Heart left ventricle (tissue), 16 donors: ENCODE results near the gene ACCSL. TPM values are rescaled to one million over a fixed set of nuclear protein-coding genes. Genes with fewer than 3 reads are reported as not detected.

Source experiments
- ATAC-seq, 4 donors: fragments of 200-7000 bp; cut with Tn5 transposase; one replicate each; pipeline ENCODE4 v1.9.1; 2020 to 2022; ENCODE audit warnings: moderate library complexity in 4 of 4, mild to moderate bottlenecking in 3 of 4, moderate number of reproducible peaks in 1 of 4
- DNase-seq, 5 donors: peaks; one replicate each; pipeline ENCODE4 v3.0.0-alpha.2; 2020
- H3K27ac ChIP-seq, 12 donors: fragments of 200-600 bp; sonication (generic) in 4 of 12; one replicate each; pipeline versions ENCODE4 v1.5.0 to v1.8.0; 2016 to 2022; ENCODE audit warnings: mild to moderate bottlenecking in 2 of 12
- H3K27me3 ChIP-seq, 9 donors: fragments of 200-600 bp; sonication (generic) in 2 of 9; one replicate each; pipeline versions ENCODE4 v1.5.1 to v1.8.0; 2016 to 2022; ENCODE audit warnings: mild to moderate bottlenecking in 3 of 9
- H3K36me3 ChIP-seq, 9 donors: fragments of 200-600 bp; sonication (generic) in 2 of 9; one replicate each; pipeline versions ENCODE4 v1.5.0 to v1.8.0; 2018 to 2022; ENCODE audit warnings: mild to moderate bottlenecking in 2 of 9
- H3K4me1 ChIP-seq, 12 donors: fragments of 200-600 bp; sonication (generic) in 4 of 12; one replicate each; pipeline versions ENCODE4 v1.5.0 to v1.8.0; 2016 to 2022; ENCODE audit warnings: mild to moderate bottlenecking in 3 of 12
- H3K4me3 ChIP-seq, 12 donors: fragments of 200-600 bp; sonication (generic) in 4 of 12; one replicate each; pipeline versions ENCODE4 v1.5.0 to v1.8.0; 2017 to 2022; ENCODE audit warnings: mild to moderate bottlenecking in 9 of 12, moderate library complexity in 4 of 12
- H3K9me3 ChIP-seq, 12 donors: fragments of 200-600 bp; sonication (generic) in 4 of 12; one replicate each; pipeline versions ENCODE4 v1.5.0 to v1.8.0; 2016 to 2022; ENCODE audit warnings: mild to moderate bottlenecking in 1 of 12
- CTCF ChIP-seq, 12 donors: fragments of 200-600 bp; sonication (generic) in 4 of 12; IDR thresholded peaks; one replicate each; pipeline versions ENCODE4 v1.5.0 to v1.8.0; 2018 to 2022; ENCODE audit warnings: antibody characterized with exemption in 12 of 12, mild to moderate bottlenecking in 5 of 12
- POLR2A ChIP-seq, 2 donors: fragments of 450-650 bp; IDR thresholded peaks; one replicate each; pipeline ENCODE4 v1.6.1; 2017; ENCODE audit warnings: antibody characterized with exemption in 2 of 2, mild to moderate bottlenecking in 2 of 2, moderate library complexity in 2 of 2
- WGBS, 4 donors: extraction: QIAGEN DNeasy Blood & Tissue Kit in 2 of 4; methylation state at CpG; one replicate each; pipeline versions ENCODE4 v1.1.5 to v1.1.7; 2013 to 2018; 5-methylcytosine and 5-hydroxymethylcytosine counted together
- intact Hi-C, 10 donors: fragments of 100-400 bp; cut with DNase I; formaldehyde crosslinking; loops; one replicate each; pipeline versions ENCODE4 v1.11.1 to v1.14.2; 2022
- polyA plus RNA-seq, 2 donors: library from polyadenylated mRNA; stranded (reverse); fragments of 200-250 nt; gene quantifications; one replicate each; pipeline ENCODE4 v1.2.3, GENCODE V29; 2013
- total RNA-seq, 9 donors: library from RNA; depleted of rRNA in 2 of 9; stranded (reverse); fragments of >200 nt in 2 of 9; fragmentation: NEBNext Ultra II Directional in 3 of 9; extraction: Animal tissue kit (Norgen Biotek cat#: 25700) in 3 of 9; gene quantifications; one replicate each; pipeline versions ENCODE4 v1.1.0 to v1.2.4, GENCODE V29; 2016 to 2023
- donor health status: ischemic (EF 13 %, LVEDD 7.1; RV severe dilation, severe dysfunction).
- donor health status: healthy with polysubstance abuse.
- donor health status: DM: no; HTN: yes; CAD: no.
- donor health status: DM: no; HTN: no; CAD: no.
- donor health status: ischemic (EF 25% LVEDD 6.9; RV normal size, moderate dysfunction).
- donor health status: ischemic (EF 25% LVEDD 5.7; RV mildly dilated, moderate dysfunction).
- donor health status: healthy.
- donor health status: DM: yes; HTN: yes; CAD: no.
- donor health status: ischemic (EF 35%, LVEDD 5.7; RV mildly dilated, moderate dysfunction).
- donor health status: nonischemic (EF 11% LVEDD 7.7; RV severe dilation, severe dysfunction).
- donor health status: DM: yes; HTN: yes; CAD: no.
- donor health status: PGD.
- donor health status: ischemic (EF 29% LVEDD 5.4; RV normal size, mild dysfunction).
- donor health status: nonischemic (EF 23%, LVEDD 6.1; RV moderate dilation, normal function).

Gene ACCSL
- total and polyA plus RNA-seq, 11 donors, result not detected

DNA sequence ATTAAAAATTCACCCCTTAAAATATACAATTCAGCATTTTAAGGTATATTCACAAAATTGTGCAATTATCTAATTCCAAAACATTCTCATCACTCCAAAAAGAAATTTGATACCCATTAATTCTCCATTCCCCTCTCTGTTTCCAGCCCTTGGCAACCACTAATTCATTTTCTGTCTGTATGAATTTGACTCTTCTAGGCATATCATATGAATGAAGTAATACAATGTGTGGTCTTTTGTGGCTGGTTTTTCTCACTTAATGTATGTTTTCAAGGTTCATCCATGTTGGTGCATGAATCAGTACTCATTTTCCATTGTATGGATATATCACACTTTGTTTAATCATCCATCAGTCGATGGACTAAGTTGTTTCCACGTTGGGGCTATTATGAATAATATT, 29.0 kb upstream of the ACCSL start:
- no peak overlapping the region for H3K4me3 ChIP-seq
- no peak overlapping the region for H3K27ac ChIP-seq
- intact Hi-C loops, result no loop called here
- DNase-seq (no peak), ATAC-seq (no peak)
- 77% methylated on average over 2 of the region's 2 CpGs for WGBS, 4 donors
- peaks cover 0 to 9% (median 0%) of the 10 kb centered on the region in 12 donors for H3K9me3 ChIP-seq
- TF ChIP-seq CTCF (IDR thresholded peaks at IDR 0.05), result no peak
- TF ChIP-seq POLR2A (IDR thresholded peaks at IDR 0.05), result no peak
- no peaks in the 10 kb centered on the region for H3K27me3 ChIP-seq
- peaks cover 0 to 35% (median 24%) of the 10 kb centered on the region in 12 donors for H3K4me1 ChIP-seq
- no peaks in the 10 kb centered on the region for H3K36me3 ChIP-seq

DNA sequence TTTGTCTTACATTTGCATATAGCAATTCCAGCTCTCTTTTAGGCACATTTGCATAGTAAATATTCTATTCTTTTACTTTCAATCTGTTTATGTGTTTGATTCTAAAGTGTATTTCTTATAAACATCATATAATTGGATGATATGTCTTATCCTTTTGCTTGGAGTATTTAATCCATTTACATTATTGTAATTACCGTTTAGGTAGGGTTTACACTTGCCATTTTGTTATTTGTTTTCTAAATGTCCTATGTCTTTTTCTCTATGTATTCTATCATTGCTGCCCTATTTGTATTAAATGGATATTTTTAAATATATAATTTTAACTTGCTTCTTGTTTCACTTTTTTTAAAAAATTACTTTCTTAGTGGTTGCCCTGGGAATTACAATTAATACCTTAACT, 22.8 kb upstream of the ACCSL start:
- Histone ChIP-seq H3K9me3 (peaks cover 0 to 32% (median 7%) of the 10 kb centered on the region in 12 donors), H3K4me3 (no peak overlapping the region), H3K27ac (no peak overlapping the region), H3K4me1 (peaks cover 0 to 9% (median under 1%) of the 10 kb centered on the region in 12 donors), H3K36me3 (no peaks in the 10 kb centered on the region), H3K27me3 (no peaks in the 10 kb centered on the region)
- DNase-seq (no peak), ATAC-seq (no peak)
- intact Hi-C loops, result no loop called here
- WGBS, 4 donors, result 97 to 100% (median 98%) methylated on average over 1 of the region's 1 CpG
- no peak for TF ChIP-seq POLR2A (IDR thresholded peaks at IDR 0.05)
- peak in 2 of 12 donors; percentile 36 to 41 for TF ChIP-seq CTCF (IDR thresholded peaks at IDR 0.05)

DNA sequence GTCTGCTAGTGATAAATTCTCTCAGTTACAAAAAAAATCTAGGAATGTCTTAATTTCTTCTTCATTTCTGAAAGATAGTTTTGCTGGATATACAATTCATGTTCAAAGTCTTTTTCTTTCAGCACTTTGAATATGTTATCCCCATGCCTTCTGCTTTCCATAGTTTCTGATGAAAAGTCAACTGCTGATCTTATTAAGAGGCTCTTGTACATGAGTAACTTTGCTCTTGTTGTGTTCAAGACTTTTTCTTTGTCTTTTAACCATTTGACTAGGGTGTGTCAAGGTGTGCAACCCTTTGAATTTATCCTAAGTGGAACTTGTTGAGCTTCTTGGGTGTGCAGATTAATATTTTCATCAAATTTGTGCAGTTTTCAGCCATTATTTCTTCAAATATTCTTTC, 22.1 kb upstream of the ACCSL start:
- Histone ChIP-seq H3K36me3 (no peaks in the 10 kb centered on the region), H3K27me3 (no peaks in the 10 kb centered on the region), H3K27ac (no peak overlapping the region), H3K4me1 (peaks cover 0 to 17% (median 7%) of the 10 kb centered on the region in 12 donors), H3K4me3 (no peak overlapping the region), H3K9me3 (peaks cover 0 to 32% (median 7%) of the 10 kb centered on the region in 12 donors)
- intact Hi-C loops, result no loop called here
- no peak for TF ChIP-seq CTCF (IDR thresholded peaks at IDR 0.05)
- TF ChIP-seq POLR2A (IDR thresholded peaks at IDR 0.05), result no peak
- no peak for ATAC-seq
- DNase-seq, result no peak

GRCh38 chr11:44028401-44028800, 19.4 kb upstream of the ACCSL start:
- H3K4me1 ChIP-seq, result peaks cover 2 to 44% (median 29%) of the 10 kb centered on the region in 12 donors
- DNase-seq (no peak), ATAC-seq (no peak)
- H3K4me3 ChIP-seq, result no peak overlapping the region
- peaks cover 0 to 23% (median 7%) of the 10 kb centered on the region in 12 donors for H3K9me3 ChIP-seq
- no peak overlapping the region for H3K27ac ChIP-seq
- TF ChIP-seq CTCF (IDR thresholded peaks at IDR 0.05), result no peak
- TF ChIP-seq POLR2A (IDR thresholded peaks at IDR 0.05), result no peak
- WGBS, 4 donors, result 95 to 100% (median 95%) methylated on average over 1 of the region's 1 CpG
- intact Hi-C loops, result no loop called here
- H3K36me3 ChIP-seq, result no peaks in the 10 kb centered on the region
- no peaks in the 10 kb centered on the region for H3K27me3 ChIP-seq
